GM10248 (cell line): Measurements from ENCODE around the gene HELZ2.
"Not testable (repeated sequence)": the region's sequence is repeated elsewhere in the genome, so short reads cannot be mapped to it uniquely, and the experiment has no call there.

Experiments used
- CTCF ChIA-PET: fragments of 300-600 bp; sonication (Branson Sonifier 250); formaldehyde crosslinking; extraction: SDS; loops from one replicate; lab custom pipeline; 2021; ENCODE audit warnings: antibody characterized with exemption; lab: Yijun Ruan, JAX
- POLR2A ChIA-PET: fragments of 350-650 bp; sonication (Branson Sonifier 250); formaldehyde crosslinking; extraction: SDS; loops from one replicate; lab custom pipeline; 2020; ENCODE audit warnings: antibody characterized with exemption; lab: Yijun Ruan, JAX
- DNase-seq: peaks from one replicate; pipeline ENCODE4 v3.0.0; 2012; ENCODE audit errors: extremely low spot score
- TF ChIP-seq, protein P1 (sequence below): IDR thresholded peaks from 2 replicates; pipeline ENCODE4 v1.5.1; 2012; ENCODE audit warnings: mild to moderate bottlenecking, low read depth; ENCODE audit errors: extremely low read depth, missing control alignments, control extremely low read depth

Gene HELZ2

DNA sequence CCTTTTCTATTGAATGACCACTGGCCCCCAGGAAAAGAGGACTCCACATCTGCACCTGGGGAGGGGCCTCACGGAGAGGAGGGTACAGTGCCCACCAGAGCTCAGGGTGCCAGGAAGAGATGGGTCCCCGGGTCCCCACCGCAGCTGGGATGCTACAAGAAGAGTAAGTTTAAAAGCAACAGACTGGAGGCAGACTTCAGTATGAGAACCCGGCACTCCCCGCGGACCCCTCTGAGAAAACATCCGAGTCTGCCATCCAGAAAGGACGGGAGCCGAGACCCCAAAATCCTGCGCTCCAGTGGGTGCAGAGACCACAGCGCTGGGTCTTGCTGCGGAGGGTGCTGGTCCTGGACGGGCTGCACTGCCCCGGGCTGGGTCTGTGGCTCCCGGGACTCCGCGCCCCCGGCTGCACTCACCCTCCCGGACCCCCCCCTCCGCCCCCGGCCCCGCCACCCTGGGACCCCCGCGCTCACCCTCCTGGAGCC lies 350 bp downstream of the HELZ2 start:
- ChIA-PET CTCF (interaction anchor here (0.9 to 3.0 kb wide), 3 partner anchors 36 to 118 kb away, joined by 3 to 19 read pairs (median 3); partner anchors contain the start of gene PTK6), POLR2A (interaction anchor here (0.6 kb wide), 3 partner anchors 14 to 88 kb away, joined by 3 to 4 read pairs (median 3); no protein-coding TSS in a partner anchor)
- TF ChIP-seq, protein P1, sequence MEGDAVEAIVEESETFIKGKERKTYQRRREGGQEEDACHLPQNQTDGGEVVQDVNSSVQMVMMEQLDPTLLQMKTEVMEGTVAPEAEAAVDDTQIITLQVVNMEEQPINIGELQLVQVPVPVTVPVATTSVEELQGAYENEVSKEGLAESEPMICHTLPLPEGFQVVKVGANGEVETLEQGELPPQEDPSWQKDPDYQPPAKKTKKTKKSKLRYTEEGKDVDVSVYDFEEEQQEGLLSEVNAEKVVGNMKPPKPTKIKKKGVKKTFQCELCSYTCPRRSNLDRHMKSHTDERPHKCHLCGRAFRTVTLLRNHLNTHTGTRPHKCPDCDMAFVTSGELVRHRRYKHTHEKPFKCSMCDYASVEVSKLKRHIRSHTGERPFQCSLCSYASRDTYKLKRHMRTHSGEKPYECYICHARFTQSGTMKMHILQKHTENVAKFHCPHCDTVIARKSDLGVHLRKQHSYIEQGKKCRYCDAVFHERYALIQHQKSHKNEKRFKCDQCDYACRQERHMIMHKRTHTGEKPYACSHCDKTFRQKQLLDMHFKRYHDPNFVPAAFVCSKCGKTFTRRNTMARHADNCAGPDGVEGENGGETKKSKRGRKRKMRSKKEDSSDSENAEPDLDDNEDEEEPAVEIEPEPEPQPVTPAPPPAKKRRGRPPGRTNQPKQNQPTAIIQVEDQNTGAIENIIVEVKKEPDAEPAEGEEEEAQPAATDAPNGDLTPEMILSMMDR = no peak
- no peak for DNase-seq

DNA sequence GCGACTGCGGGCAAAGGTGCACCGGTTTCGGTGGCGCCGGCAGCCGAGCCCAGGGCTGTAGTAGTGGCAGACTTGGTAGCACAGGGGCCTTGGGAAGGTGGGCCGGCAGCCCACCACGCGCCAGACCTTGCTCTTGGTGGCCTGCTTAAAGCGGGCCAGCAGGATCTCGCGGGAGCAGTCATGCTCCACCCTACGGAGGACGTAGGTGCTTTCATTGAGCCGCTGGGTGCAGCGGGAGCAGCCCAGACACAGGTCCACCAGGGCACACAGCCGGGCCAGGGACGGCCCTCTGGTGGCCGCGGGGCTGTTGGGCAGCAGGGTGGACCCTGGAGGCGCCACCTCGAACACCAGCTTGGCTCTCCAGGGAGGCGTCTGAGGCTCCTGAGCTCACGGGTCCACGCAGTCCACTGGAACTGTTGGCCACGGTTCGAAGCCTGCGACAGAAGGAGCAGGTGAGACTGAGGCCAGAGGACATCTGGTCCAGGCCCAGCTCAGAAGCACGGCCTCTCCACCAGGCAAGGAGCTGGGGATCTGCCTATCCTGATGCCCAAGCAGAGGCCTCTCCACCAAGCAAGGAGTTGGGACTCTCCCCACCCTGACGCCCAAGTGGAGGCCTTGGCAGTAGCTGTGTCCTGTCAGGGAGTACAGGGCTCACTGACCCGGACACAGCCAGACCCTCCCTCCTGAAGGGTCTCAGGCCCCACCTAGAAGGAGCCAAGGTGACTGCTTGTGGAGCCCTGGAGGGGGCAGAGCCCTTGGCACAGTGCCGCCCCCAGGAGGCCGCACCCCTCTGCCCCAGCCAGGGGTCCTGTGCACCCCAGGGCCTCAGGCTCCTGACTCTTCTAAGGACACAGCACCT lies 1.0 kb downstream of the HELZ2 start:
- CTCF ChIA-PET = interaction anchor here (0.9 to 3.0 kb wide), 2 partner anchors 35 to 119 kb away, joined by 3 to 19 read pairs; partner anchors contain the start of gene PTK6
- TF ChIP-seq, protein P1 = no peak
- POLR2A ChIA-PET = interaction anchor here (0.5 kb wide), 1 partner anchor 53 kb away, joined by 3 read pairs; no protein-coding TSS in a partner anchor
- no peak for DNase-seq

DNA sequence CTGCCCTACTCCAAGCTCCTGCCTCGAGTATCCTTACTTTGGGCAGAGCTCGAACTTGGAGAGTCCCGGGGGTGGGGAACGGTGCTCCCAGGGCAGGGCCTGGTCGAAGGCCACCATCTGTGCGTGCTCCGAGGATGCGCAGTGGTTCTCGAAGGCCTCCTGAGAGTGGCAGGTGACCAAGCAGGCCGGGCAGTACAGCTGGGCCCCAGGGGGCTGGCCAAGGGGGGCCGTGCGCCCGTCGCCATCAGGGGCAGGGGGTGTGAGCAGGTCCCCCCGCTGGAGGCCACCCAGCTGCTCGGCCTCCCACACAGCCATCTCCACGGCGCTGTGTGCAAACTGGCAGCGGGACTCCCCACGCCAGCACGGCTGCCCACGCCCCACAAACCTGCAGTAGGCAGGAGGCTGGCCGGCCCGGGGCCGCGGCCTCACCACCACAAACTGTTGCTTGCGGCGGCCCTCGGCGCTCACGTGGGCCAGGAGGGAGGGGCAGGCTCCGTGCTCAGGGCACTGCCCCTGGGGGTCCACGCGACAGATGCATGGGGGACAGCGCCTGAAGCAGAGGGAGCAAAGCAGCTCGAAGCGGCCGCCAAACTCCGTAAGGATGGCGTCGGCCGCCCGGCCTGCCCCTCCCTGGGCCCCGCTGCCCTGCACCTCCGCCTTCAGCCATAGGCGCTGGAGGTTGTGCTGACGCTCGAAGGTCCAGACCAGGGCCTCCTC lies 1.8 kb downstream of the HELZ2 start:
- TF ChIP-seq, protein P1 = no peak
- no peak for DNase-seq
- POLR2A ChIA-PET = no interaction called here
- CTCF ChIA-PET = interaction anchor here (2.0 kb wide), 1 partner anchor 35 kb away, joined by 6 read pairs; the partner anchor contains the start of gene PTK6

DNA sequence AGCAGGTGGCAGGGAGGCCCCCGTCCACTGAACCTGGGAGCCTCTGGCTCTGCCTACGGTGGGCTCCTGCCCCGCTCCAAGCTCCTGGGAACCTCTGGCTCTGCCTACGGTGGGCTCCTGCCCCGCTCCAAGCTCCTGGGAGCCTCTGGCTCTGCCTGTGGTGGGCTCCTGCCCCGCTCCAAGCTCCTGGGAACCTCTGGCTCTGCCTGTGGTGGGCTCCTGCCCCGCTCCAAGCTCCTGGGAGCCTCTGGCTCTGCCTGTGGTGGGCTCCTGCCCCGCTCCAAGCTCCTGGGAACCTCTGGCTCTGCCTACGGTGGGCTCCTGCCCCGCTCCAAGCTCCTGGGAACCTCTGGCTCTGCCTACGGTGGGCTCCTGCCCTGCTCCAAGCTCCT lies 3.0 kb downstream of the HELZ2 start:
- POLR2A ChIA-PET, DNase-seq: not testable (repeated sequence)
- CTCF ChIA-PET = interaction anchor here (2.0 kb wide), 1 partner anchor 34 kb away, joined by 6 read pairs; the partner anchor contains the start of gene PTK6

DNA sequence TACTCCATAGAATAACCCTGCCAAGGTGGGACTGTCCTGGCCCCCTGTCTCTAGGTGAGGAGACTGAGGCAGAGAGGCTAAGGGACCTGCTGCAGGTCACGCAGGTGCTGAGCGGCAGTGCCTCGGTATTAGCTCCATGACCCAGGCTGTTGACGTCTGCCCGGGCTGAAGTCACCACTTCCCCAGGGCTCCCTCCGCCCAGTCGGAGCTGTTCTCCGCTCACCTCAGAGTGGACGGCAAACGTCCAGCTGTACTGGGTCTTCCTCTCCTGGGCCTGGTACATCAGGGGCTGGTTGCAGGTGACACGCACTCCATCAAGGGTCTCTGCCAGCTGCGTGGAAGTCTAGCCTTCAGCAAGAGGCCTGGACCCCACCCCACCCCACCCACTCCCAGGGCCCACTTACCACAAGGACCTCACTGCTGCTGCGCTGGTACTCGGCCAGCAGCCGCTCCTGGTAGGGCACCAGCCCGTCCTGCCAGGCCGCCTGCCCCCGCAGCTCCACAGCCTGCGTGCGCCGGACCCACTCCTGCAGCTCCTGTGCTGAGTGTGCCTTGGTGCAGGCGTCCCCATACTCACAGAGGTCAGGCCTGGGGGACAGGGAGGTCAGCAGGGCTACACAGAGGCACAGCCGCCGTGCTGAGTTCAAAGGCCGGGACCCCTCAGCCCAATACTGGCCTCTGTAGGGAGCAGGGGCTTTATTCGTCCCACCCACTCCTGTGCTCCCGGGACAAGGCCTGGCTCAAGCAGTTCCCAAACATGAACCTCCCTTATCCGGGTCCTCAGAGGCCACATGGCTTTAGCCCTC lies 3.6 kb downstream of the HELZ2 start:
- CTCF ChIA-PET = interaction anchor here (2.0 kb wide), 1 partner anchor 33 kb away, joined by 6 read pairs; the partner anchor contains the start of gene PTK6
- TF ChIP-seq, protein P1 = no peak
- no peak for DNase-seq
- POLR2A ChIA-PET = no interaction called here
